Stomach (tissue), 4 donors: ENCODE results near the gene SNAPIN.

ENCODE experiments used
- CTCF ChIP-seq, 7 experiments: fragments of 450-650 bp in 4 of 7; fragments of 200-600 bp in 3 of 7; sonication (generic) in 3 of 7; IDR thresholded peaks; one replicate each; pipeline ENCODE4 v1.5.1; 2016 to 2019; ENCODE audit warnings: antibody characterized with exemption in 7 of 7, control low read depth in 2 of 7, mild to moderate bottlenecking in 1 of 7
- POLR2A ChIP-seq, 4 donors: fragments of 450-650 bp; IDR thresholded peaks; one replicate each; pipeline ENCODE4 v1.6.1; 2016; ENCODE audit warnings: antibody characterized with exemption in 4 of 4, control low read depth in 2 of 4, mild to moderate bottlenecking in 1 of 4, moderate library complexity in 1 of 4
- POLR2AphosphoS5 ChIP-seq, 3 donors: sonication (generic); formaldehyde crosslinking; IDR thresholded peaks; one replicate each; pipeline ENCODE4 v1.6.1; 2016; ENCODE audit warnings: antibody characterized with exemption in 3 of 3

- TF ChIP-seq POLR2AphosphoS5 (IDR thresholded peaks at IDR 0.05) = no peak
- no peak for TF ChIP-seq POLR2A (IDR thresholded peaks at IDR 0.05)
- no peak for TF ChIP-seq CTCF (IDR thresholded peaks at IDR 0.05)
Observed at GRCh38 chr1:153614906-153615305, 43.6 kb upstream of the SNAPIN start.
